ENCODE results near the gene CORIN.

CORIN gene

GRCh38 chr4:47873877-47874541, 36.1 kb upstream of the CORIN start (continued):
- no peak for TF ChIP-seq TCF4 (CRISPR knock-in tag; IDR thresholded peaks at IDR 0.05; ENCODE audit: borderline replicate concordance)

GRCh38 chr4:47863486-47863885, 25.6 kb upstream of the CORIN start:
- ATAC-seq: peak; percentile 44; the same call in 2 of the 3 replicates
- no peak for TF ChIP-seq PATZ1 (CRISPR knock-in tag; IDR thresholded peaks at IDR 0.05; ENCODE audit: borderline replicate concordance)
- TF ChIP-seq PPARA (CRISPR knock-in tag; IDR thresholded peaks at IDR 0.05; ENCODE audit: borderline replicate concordance): no peak
- no peak for TF ChIP-seq ZNF70 (CRISPR knock-in tag; IDR thresholded peaks at IDR 0.05)
- no peak for TF ChIP-seq TCF4 (CRISPR knock-in tag; IDR thresholded peaks at IDR 0.05; ENCODE audit: borderline replicate concordance)
- TF ChIP-seq ZNF565 (CRISPR knock-in tag; conservative IDR thresholded peaks at IDR 0.05; ENCODE audit: low read depth): no peak
- TF ChIP-seq CSRNP3 (CRISPR knock-in tag; IDR thresholded peaks at IDR 0.05): no peak
- TF ChIP-seq, protein P1, sequence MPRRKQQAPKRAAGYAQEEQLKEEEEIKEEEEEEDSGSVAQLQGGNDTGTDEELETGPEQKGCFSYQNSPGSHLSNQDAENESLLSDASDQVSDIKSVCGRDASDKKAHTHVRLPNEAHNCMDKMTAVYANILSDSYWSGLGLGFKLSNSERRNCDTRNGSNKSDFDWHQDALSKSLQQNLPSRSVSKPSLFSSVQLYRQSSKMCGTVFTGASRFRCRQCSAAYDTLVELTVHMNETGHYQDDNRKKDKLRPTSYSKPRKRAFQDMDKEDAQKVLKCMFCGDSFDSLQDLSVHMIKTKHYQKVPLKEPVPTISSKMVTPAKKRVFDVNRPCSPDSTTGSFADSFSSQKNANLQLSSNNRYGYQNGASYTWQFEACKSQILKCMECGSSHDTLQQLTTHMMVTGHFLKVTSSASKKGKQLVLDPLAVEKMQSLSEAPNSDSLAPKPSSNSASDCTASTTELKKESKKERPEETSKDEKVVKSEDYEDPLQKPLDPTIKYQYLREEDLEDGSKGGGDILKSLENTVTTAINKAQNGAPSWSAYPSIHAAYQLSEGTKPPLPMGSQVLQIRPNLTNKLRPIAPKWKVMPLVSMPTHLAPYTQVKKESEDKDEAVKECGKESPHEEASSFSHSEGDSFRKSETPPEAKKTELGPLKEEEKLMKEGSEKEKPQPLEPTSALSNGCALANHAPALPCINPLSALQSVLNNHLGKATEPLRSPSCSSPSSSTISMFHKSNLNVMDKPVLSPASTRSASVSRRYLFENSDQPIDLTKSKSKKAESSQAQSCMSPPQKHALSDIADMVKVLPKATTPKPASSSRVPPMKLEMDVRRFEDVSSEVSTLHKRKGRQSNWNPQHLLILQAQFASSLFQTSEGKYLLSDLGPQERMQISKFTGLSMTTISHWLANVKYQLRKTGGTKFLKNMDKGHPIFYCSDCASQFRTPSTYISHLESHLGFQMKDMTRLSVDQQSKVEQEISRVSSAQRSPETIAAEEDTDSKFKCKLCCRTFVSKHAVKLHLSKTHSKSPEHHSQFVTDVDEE (CRISPR knock-in tag; IDR thresholded peaks at IDR 0.05): no peak
- TF ChIP-seq ZNF8 (CRISPR knock-in tag; IDR thresholded peaks at IDR 0.05): no peak
- no peak for TF ChIP-seq ISL1 (CRISPR knock-in tag; IDR thresholded peaks at IDR 0.05)
- TF ChIP-seq ZC3H10 (CRISPR knock-in tag; IDR thresholded peaks at IDR 0.05): no peak
- no peak for TF ChIP-seq RARB (CRISPR knock-in tag; IDR thresholded peaks at IDR 0.05)
- no peak for TF ChIP-seq ARNTL (CRISPR knock-in tag; IDR thresholded peaks at IDR 0.05; ENCODE audit: borderline replicate concordance, low read depth)
- no peak for TF ChIP-seq GLIS3 (CRISPR knock-in tag; IDR thresholded peaks at IDR 0.05)
- TF ChIP-seq, protein P2, sequence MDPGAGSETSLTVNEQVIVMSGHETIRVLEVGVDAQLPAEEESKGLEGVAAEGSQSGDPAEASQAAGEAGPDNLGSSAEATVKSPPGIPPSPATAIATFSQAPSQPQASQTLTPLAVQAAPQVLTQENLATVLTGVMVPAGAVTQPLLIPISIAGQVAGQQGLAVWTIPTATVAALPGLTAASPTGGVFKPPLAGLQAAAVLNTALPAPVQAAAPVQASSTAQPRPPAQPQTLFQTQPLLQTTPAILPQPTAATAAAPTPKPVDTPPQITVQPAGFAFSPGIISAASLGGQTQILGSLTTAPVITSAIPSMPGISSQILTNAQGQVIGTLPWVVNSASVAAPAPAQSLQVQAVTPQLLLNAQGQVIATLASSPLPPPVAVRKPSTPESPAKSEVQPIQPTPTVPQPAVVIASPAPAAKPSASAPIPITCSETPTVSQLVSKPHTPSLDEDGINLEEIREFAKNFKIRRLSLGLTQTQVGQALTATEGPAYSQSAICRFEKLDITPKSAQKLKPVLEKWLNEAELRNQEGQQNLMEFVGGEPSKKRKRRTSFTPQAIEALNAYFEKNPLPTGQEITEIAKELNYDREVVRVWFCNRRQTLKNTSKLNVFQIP (CRISPR knock-in tag; IDR thresholded peaks at IDR 0.05; ENCODE audit: borderline replicate concordance, low read depth): no peak
- no peak for TF ChIP-seq TOX (CRISPR knock-in tag; IDR thresholded peaks at IDR 0.05; ENCODE audit: borderline replicate concordance)
- no peak for TF ChIP-seq ESRRG (CRISPR knock-in tag; IDR thresholded peaks at IDR 0.05)
- no peak for TF ChIP-seq BACH2 (CRISPR knock-in tag; IDR thresholded peaks at IDR 0.05; ENCODE audit: borderline replicate concordance)
- TF ChIP-seq CREB5 (CRISPR knock-in tag; IDR thresholded peaks at IDR 0.05; ENCODE audit: low read depth): no peak
- TF ChIP-seq CSDC2 (CRISPR knock-in tag; IDR thresholded peaks at IDR 0.05): no peak

DNA sequence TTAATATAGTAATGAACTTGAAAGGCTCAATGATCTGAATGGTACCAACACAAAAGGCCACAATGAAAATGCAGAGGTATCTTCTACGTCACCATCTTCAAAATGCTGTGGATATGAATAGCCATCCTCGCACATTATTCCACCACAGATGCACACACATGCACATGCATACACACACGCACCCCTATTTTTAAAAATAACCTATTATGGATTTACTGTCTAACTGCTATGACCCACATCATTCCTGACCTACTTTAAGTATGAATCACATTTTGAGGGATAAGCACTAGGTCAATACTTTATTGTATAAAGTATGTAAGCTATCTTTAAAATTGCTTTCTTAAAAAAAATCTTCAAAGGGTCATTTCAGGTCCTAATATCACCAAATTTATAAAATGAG, 24.4 kb upstream of the CORIN start:
- TF ChIP-seq ZNF70 (CRISPR knock-in tag; IDR thresholded peaks at IDR 0.05): no peak
- no peak for TF ChIP-seq ARNTL (CRISPR knock-in tag; IDR thresholded peaks at IDR 0.05; ENCODE audit: borderline replicate concordance, low read depth)
- TF ChIP-seq SNAI2 (CRISPR knock-in tag; IDR thresholded peaks at IDR 0.05): no peak
- TF ChIP-seq RARB (CRISPR knock-in tag; IDR thresholded peaks at IDR 0.05): no peak
- TF ChIP-seq GLIS3 (CRISPR knock-in tag; IDR thresholded peaks at IDR 0.05): no peak
- TF ChIP-seq CSRNP3 (CRISPR knock-in tag; IDR thresholded peaks at IDR 0.05): no peak
- no peak for TF ChIP-seq ZFP30 (CRISPR knock-in tag; IDR thresholded peaks at IDR 0.05)
- TF ChIP-seq, protein P2 (CRISPR knock-in tag; IDR thresholded peaks at IDR 0.05; ENCODE audit: borderline replicate concordance, low read depth): no peak
- TF ChIP-seq BACH2 (CRISPR knock-in tag; IDR thresholded peaks at IDR 0.05; ENCODE audit: borderline replicate concordance): no peak
- no peak for TF ChIP-seq ESRRG (CRISPR knock-in tag; IDR thresholded peaks at IDR 0.05)
- no peak for TF ChIP-seq CSDC2 (CRISPR knock-in tag; IDR thresholded peaks at IDR 0.05)
- peak; percentile 63 for ATAC-seq

Measured in SK-N-SH treated with all-trans-retinoic acid at 6 μM for 48 hours (cell line).